ENCODE results near the gene ADCY3.

ADCY3 gene

DNA sequence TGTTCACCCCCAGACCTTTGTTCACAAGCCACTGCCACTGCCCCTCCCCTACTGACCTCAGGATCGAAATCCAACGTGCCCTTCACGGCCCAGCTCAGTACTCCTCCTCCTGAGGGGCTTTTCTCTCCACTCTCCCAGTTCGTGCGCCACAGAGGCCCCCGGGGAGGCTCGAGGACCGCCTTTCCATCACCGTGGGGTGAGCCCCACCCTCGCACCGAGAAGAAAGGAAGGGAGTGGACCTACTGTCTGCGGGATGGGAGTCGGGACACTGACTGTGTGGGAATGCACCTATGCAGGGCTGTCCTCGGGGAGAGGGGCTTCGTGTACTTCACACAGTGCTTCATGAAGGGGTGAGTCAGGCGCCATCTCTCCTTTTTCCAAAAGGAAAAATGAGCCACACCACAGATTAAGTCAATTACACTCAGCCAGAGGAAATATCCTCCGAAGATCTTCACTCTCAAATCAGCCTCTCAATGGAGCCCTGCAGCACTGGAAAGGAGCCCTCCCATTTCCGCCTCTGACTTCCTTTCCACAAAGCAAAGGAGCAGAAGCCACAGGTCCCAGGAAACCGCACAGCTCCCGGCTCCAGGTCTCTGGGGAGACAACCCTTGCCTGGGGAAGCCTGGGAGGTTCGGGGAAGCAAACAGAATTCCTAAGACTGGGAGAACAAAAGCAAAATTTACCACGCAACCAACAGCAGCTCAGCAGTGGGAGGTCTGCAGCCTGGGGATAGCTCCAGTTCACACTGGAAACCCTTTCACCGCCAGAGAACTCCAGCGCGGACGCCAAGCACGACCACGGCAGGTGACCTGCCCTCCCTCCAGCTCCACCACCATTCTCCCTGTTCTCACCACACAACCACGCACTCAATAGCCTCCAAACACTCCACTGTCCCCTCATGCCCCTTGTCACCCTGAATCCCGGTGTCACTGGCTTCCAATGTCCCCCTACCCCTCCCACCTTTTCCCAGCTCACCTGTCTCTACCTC lies 21.6 kb downstream of the ADCY3 start:
- H3K4me3 ChIP-seq (replicated peaks; ENCODE audit: low read depth, low read length) = no peak overlapping the region
- TF ChIP-seq, protein P1, sequence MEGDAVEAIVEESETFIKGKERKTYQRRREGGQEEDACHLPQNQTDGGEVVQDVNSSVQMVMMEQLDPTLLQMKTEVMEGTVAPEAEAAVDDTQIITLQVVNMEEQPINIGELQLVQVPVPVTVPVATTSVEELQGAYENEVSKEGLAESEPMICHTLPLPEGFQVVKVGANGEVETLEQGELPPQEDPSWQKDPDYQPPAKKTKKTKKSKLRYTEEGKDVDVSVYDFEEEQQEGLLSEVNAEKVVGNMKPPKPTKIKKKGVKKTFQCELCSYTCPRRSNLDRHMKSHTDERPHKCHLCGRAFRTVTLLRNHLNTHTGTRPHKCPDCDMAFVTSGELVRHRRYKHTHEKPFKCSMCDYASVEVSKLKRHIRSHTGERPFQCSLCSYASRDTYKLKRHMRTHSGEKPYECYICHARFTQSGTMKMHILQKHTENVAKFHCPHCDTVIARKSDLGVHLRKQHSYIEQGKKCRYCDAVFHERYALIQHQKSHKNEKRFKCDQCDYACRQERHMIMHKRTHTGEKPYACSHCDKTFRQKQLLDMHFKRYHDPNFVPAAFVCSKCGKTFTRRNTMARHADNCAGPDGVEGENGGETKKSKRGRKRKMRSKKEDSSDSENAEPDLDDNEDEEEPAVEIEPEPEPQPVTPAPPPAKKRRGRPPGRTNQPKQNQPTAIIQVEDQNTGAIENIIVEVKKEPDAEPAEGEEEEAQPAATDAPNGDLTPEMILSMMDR (IDR thresholded peaks at IDR 0.05; ENCODE audit: low read length, missing control alignments) = no peak
- DNase-seq (ENCODE audit: low read depth) = no peak

DNA sequence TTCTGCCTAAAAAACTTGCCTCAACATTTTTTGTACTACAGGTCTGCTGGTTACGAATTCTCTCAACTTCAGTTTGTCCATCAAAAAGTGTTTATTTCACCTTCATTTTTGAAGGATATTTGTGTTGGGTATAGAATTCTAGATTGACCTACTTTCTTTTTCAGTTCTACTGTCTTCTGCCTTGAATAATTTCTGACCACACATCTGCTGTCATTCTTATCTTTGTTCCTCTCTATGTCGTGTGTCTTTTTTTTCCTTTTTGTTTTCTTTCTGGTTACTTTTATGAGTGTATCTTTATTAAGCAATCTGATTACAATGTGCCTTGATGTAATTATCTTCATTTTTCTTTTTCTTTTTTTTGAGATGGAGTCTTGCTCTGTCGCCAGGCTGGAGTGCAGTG lies 25.3 kb downstream of the ADCY3 start:
- H3K4me3 ChIP-seq (replicated peaks; ENCODE audit: low read depth, low read length) = no peak overlapping the region
- no peak for DNase-seq (ENCODE audit: low read depth)
- TF ChIP-seq, protein P1 (IDR thresholded peaks at IDR 0.05; ENCODE audit: low read length, missing control alignments) = no peak

DNA sequence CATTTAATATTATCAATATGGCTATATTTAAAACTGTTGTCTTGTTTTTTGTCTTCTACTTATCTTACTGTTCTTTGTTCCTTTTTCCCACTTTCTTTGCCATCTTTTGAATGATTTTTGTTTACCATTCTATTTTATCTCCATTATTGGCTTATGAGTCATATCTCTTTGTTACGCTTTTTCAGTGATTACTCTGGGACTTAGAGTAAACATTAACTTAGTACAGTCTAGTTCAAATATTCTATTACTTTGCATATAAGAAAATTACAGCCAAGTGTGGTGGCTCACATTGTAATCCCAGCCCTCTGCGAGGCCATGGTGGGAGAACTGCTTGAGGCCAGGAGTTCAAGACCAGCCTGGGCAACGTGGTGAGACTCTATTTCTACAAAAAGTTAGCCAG lies 26.1 kb downstream of the ADCY3 start:
- H3K4me3 ChIP-seq (replicated peaks; ENCODE audit: low read depth, low read length) = no peak overlapping the region
- TF ChIP-seq, protein P1 (IDR thresholded peaks at IDR 0.05; ENCODE audit: low read length, missing control alignments) = no peak
- peak; percentile 19 for DNase-seq (ENCODE audit: low read depth)

DNA sequence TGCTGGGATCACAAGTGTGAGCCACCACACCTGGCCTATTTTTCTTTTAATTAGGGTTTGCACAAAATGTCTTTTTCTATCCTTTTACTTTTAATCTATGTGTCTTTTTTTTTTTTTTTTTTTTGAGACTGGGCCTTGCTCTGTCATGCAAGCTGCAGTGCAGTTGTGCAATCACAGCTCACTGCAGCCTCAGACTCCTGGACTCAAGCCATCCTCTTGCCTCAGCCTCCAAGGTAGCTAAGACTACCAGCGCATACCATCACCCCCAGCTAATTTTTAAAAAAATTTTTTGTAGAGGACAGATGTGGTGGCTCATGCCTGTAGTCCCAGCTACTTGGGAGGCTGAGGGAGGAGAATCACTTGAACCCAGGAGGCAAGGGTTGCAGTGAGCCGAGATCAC lies 27.1 kb downstream of the ADCY3 start:
- no peak overlapping the region for H3K4me3 ChIP-seq (replicated peaks; ENCODE audit: low read depth, low read length)
- TF ChIP-seq, protein P1 (IDR thresholded peaks at IDR 0.05; ENCODE audit: low read length, missing control alignments) = no peak
- DNase-seq (ENCODE audit: low read depth) = peak; percentile 61

DNA sequence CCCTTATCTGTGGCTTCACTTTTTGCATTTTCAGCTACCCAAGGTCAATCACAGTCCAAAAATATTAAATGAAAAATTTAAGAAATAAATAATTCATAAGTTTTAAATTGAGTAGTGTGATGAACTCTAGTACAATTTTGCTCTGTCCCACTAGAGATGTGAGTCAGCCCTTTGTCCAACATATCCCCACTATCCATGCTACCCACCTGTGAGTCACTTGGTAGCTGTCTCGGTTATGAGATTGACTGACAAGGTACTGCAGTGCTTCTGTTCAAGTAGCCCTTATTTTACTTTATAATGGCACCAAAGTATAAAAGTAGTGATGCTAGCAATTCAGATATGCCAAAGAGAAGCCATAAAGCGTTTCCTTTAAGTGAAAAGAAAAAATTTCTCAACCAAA lies 28.8 kb downstream of the ADCY3 start:
- no peak overlapping the region for H3K4me3 ChIP-seq (replicated peaks; ENCODE audit: low read depth, low read length)
- DNase-seq (ENCODE audit: low read depth) = no peak
- TF ChIP-seq, protein P1 (IDR thresholded peaks at IDR 0.05; ENCODE audit: low read length, missing control alignments) = no peak

DNA sequence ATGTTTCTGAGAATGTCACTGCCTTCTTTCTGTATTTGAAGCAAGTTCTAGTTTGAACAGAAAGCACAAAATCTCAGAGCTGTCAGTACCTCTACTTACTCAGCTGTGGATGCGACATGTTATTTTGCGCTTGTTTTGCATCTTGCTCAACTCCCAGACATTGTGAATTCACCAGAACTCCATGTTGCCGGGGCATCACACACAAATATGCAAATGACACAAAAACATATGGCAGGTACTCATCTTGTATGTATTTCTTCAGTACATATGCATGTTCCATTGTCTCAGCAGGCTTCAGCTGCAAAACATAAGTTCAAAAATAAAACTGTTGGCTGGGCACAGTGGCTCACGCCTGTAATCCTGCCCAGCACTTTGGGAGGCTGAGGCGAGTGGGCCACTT lies 30.8 kb downstream of the ADCY3 start:
- TF ChIP-seq, protein P1 (IDR thresholded peaks at IDR 0.05; ENCODE audit: low read length, missing control alignments) = no peak
- no peak overlapping the region for H3K4me3 ChIP-seq (replicated peaks; ENCODE audit: low read depth, low read length)
- no peak for DNase-seq (ENCODE audit: low read depth)

Data from fibroblast of pulmonary artery (primary cell).